ENCODE measurements around the gene TRAPPC3.

TRAPPC3 gene

DNA sequence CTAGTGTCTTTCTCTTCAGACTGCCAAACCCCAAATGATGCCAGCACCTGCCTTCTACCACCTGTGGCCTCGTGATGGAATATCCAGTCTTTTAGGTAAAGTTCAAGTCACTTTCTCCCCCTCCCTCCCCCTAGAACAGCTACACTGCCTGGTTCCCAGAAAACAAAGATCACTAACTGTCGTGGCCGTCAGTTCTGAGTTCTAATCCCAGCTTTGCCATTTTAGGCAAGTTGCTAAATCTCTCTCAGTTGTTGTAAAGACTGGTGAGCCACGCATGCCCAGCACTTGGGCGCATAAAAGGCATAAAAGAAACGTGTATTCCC lies 648 bp upstream of the TRAPPC3 start:
- Mint-ChIP-seq H3K4me3 (peak overlapping the region; percentile 97), H3K9me3 (no peaks in the 10 kb centered on the region), H3K27ac (peak overlapping the region; percentile 97), H3K4me1 (ENCODE audit: low read depth) (peaks cover 74% of the 10 kb centered on the region), H3K36me3 (ENCODE audit: low read depth) (peaks cover 11% of the 10 kb centered on the region), H3K27me3 (no peaks in the 10 kb centered on the region)

DNA sequence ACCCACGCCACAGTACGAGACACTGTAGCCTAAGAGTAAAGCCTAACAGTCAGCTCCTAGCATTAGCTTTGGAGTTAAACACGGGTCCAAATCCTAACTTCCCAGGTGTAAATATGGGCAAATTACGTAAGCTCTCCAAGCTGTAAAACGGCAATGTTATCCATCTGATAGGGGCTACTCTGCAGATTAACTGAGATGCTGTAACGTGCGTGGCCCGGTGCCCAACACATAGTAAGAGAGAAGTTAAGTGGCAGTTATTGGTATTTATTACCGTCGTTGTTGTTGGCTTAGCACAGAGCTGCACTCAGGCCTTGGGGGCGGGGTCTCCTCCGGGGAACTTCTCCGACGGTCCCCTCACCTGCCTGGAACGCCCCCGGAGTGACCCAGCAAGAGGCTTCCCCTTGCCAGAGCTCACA lies 457 bp downstream of the TRAPPC3 start:
- Mint-ChIP-seq H3K4me3 (peak overlapping the region; percentile 97), H3K36me3 (ENCODE audit: low read depth) (peaks cover 11% of the 10 kb centered on the region), H3K9me3 (no peaks in the 10 kb centered on the region), H3K27ac (peak overlapping the region; percentile 97), H3K27me3 (no peaks in the 10 kb centered on the region), H3K4me1 (ENCODE audit: low read depth) (peaks cover 69% of the 10 kb centered on the region)

DNA sequence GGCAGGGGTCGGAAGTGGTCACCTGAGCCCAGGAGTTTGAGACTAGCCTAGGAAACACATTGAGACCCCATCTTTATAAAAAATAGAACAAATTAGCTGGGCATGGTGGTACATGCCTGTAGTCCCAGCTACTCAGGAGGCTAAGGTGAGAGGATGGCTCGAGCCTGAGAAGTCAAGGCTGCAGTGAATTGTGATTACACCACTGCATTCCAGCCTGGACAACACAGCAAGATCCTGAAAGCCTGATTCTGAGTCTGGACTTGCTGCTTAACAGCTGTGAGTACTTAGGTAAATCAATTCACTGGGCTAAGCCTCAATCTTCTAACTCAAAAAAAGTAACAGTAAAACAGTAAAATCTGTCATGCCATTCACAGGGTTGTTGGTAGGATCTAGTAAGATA lies 4.9 kb downstream of the TRAPPC3 start:
- H3K9me3 Mint-ChIP-seq = no peaks in the 10 kb centered on the region
- H3K27ac Mint-ChIP-seq = no peak overlapping the region
- H3K36me3 Mint-ChIP-seq (ENCODE audit: low read depth) = peaks cover 29% of the 10 kb centered on the region
- H3K4me1 Mint-ChIP-seq (ENCODE audit: low read depth) = peaks cover 59% of the 10 kb centered on the region
- H3K4me3 Mint-ChIP-seq = no peak overlapping the region
- no peaks in the 10 kb centered on the region for H3K27me3 Mint-ChIP-seq

DNA sequence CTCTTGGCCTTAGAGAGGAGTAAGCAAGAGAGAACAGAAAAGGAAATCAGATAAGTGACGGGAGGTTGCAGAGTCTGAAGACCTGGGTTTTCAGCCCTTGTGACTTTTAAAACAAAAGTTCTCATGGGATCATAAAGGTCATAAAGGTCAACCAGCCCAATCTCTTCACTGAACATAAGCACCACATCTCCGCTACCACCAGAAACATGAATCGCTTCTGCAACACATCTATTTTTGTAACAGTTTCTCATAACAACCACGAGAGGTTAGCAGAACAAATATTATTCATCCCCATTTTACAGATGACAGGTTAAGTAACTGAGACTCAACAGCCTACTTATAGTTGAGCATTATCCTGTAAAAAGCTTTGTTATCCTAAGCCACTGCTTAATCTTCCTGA lies 5.9 kb downstream of the TRAPPC3 start:
- Mint-ChIP-seq H3K36me3 (ENCODE audit: low read depth) (peaks cover 35% of the 10 kb centered on the region), H3K27me3 (no peaks in the 10 kb centered on the region), H3K9me3 (no peaks in the 10 kb centered on the region), H3K4me1 (ENCODE audit: low read depth) (peaks cover 50% of the 10 kb centered on the region), H3K4me3 (no peak overlapping the region), H3K27ac (no peak overlapping the region)

DNA sequence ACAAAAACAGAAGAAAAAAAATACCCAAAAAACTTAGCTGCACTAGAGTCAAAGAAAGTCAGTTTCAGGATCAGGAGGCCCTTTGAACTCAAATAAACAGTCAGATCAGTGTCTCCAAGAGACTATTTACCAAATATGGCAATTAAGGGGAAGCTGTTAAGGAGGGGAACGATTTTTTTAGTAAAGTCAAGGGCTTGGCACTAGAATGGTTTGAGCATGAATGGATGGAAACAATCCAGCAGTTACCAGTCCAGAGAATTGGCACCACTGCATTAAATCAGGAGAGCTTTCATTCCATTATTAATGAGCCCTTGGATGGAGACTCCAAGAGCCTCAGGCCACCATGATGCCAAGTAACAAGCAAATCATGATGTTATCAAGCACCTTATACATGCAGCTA lies 7.2 kb downstream of the TRAPPC3 start:
- H3K9me3 Mint-ChIP-seq = no peaks in the 10 kb centered on the region
- H3K4me3 Mint-ChIP-seq = no peak overlapping the region
- no peak overlapping the region for H3K27ac Mint-ChIP-seq
- H3K4me1 Mint-ChIP-seq (ENCODE audit: low read depth) = peaks cover 41% of the 10 kb centered on the region
- no peaks in the 10 kb centered on the region for H3K27me3 Mint-ChIP-seq
- peaks cover 35% of the 10 kb centered on the region for H3K36me3 Mint-ChIP-seq (ENCODE audit: low read depth)

GRCh38 chr1:36139521-36139920 lies 9.8 kb downstream of the TRAPPC3 start:
- Mint-ChIP-seq H3K4me1 (ENCODE audit: low read depth) (peaks cover 37% of the 10 kb centered on the region), H3K27ac (no peak overlapping the region), H3K4me3 (no peak overlapping the region), H3K9me3 (no peaks in the 10 kb centered on the region), H3K36me3 (ENCODE audit: low read depth) (peaks cover 30% of the 10 kb centered on the region), H3K27me3 (no peaks in the 10 kb centered on the region)

GRCh38 chr1:36137776-36138175 lies 11.5 kb downstream of the TRAPPC3 start:
- no peak overlapping the region for H3K4me3 Mint-ChIP-seq
- H3K27me3 Mint-ChIP-seq = no peaks in the 10 kb centered on the region
- no peaks in the 10 kb centered on the region for H3K9me3 Mint-ChIP-seq
- H3K27ac Mint-ChIP-seq = no peak overlapping the region
- H3K36me3 Mint-ChIP-seq (ENCODE audit: low read depth) = peaks cover 30% of the 10 kb centered on the region
- peaks cover 27% of the 10 kb centered on the region for H3K4me1 Mint-ChIP-seq (ENCODE audit: low read depth)

- no peaks in the 10 kb centered on the region for H3K27me3 Mint-ChIP-seq
- no peaks in the 10 kb centered on the region for H3K9me3 Mint-ChIP-seq
- no peak overlapping the region for H3K4me3 Mint-ChIP-seq
- H3K36me3 Mint-ChIP-seq (ENCODE audit: low read depth) = peaks cover 28% of the 10 kb centered on the region
- no peak overlapping the region for H3K27ac Mint-ChIP-seq
- H3K4me1 Mint-ChIP-seq (ENCODE audit: low read depth) = peaks cover 23% of the 10 kb centered on the region
These were observed 12.1 kb downstream of the TRAPPC3 start for GRCh38 chr1:36137226-36137625.

GRCh38 chr1:36136535-36136934 lies 12.8 kb downstream of the TRAPPC3 start:
- Mint-ChIP-seq H3K9me3 (no peaks in the 10 kb centered on the region), H3K27ac (no peak overlapping the region), H3K36me3 (ENCODE audit: low read depth) (peaks cover 23% of the 10 kb centered on the region), H3K4me3 (no peak overlapping the region), H3K4me1 (ENCODE audit: low read depth) (peaks cover 18% of the 10 kb centered on the region), H3K27me3 (no peaks in the 10 kb centered on the region)

DNA sequence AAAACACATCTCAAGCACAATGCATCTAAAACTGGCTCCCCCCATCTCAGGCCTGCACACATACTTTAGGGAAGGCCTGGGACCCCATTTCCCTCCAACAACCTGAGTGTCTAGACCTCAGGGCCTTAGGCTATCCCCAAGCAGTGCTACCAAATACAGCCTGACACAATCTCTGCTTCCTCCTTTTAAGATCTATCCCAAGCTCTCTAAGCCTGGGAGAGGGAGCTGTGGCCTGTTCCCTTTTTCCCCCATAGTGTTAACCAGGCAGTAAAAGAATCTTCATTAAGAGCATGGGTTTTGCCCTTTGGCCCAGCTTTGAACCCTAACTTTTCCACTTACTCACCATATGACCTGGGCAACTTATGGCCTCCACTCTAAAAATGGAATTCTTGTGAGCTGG lies 13.5 kb downstream of the TRAPPC3 start:
- Mint-ChIP-seq H3K36me3 (ENCODE audit: low read depth) (peaks cover 23% of the 10 kb centered on the region), H3K27ac (no peak overlapping the region), H3K9me3 (no peaks in the 10 kb centered on the region), H3K4me3 (no peak overlapping the region), H3K27me3 (no peaks in the 10 kb centered on the region), H3K4me1 (ENCODE audit: low read depth) (peaks cover 10% of the 10 kb centered on the region)

GRCh38 chr1:36135330-36135667 lies 14.0 kb downstream of the TRAPPC3 start:
- peaks cover 20% of the 10 kb centered on the region for H3K36me3 Mint-ChIP-seq (ENCODE audit: low read depth)
- no peak overlapping the region for H3K27ac Mint-ChIP-seq
- no peaks in the 10 kb centered on the region for H3K9me3 Mint-ChIP-seq
- H3K4me3 Mint-ChIP-seq = no peak overlapping the region
- H3K4me1 Mint-ChIP-seq (ENCODE audit: low read depth) = peaks cover 5% of the 10 kb centered on the region
- no peaks in the 10 kb centered on the region for H3K27me3 Mint-ChIP-seq

GRCh38 chr1:36134505-36135329 lies 14.6 kb downstream of the TRAPPC3 start:
- H3K27me3 Mint-ChIP-seq = no peaks in the 10 kb centered on the region
- H3K4me1 Mint-ChIP-seq (ENCODE audit: low read depth) = peaks cover 3% of the 10 kb centered on the region
- H3K9me3 Mint-ChIP-seq = no peaks in the 10 kb centered on the region
- H3K36me3 Mint-ChIP-seq (ENCODE audit: low read depth) = peaks cover 15% of the 10 kb centered on the region
- H3K4me3 Mint-ChIP-seq = no peak overlapping the region
- H3K27ac Mint-ChIP-seq = no peak overlapping the region

DNA sequence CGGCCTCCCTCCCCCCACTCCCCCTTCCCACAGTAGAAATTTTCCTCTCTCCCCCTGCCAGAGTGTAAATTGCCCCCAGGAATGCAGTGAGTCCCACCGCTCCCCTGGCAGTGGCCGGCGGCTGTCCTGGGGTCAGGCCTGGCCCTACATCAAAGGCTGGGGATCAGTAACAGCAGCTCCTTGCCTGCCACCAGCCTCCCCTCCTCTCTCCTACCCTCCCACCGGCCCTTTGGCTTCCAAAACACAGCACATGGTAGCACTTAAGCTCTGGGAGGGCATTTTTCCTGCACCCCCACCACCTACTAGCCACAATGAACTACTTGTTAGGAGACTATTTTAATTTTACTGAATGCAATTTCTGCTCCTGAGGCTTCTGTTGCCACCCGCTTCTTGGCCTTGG lies 15.3 kb downstream of the TRAPPC3 start:
- H3K9me3 Mint-ChIP-seq = no peaks in the 10 kb centered on the region
- H3K36me3 Mint-ChIP-seq (ENCODE audit: low read depth) = peaks cover 10% of the 10 kb centered on the region
- H3K27ac Mint-ChIP-seq = no peak overlapping the region
- no peaks in the 10 kb centered on the region for H3K27me3 Mint-ChIP-seq
- H3K4me1 Mint-ChIP-seq (ENCODE audit: low read depth) = peaks cover 3% of the 10 kb centered on the region
- H3K4me3 Mint-ChIP-seq = no peak overlapping the region

DNA sequence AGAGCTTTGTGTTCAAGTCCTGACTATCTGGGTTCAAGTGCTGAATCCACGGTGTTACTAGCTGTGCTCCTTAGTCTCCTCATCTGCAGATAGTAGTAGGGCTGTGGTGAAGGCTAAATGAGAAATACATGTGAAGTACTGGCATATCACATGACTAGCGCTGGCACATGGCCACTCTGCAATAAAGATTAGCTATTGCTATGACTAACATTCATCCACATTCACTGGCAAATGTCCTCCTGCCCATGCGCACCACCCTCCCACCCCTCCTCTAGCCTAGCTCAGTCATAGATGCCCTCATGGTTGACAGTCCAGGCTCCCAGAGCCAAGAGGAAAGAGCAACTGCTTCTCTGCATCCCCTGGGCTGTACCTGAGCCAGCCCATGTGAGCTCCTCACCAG lies 15.8 kb downstream of the TRAPPC3 start:
- H3K27me3 Mint-ChIP-seq = no peaks in the 10 kb centered on the region
- H3K36me3 Mint-ChIP-seq (ENCODE audit: low read depth) = peaks cover 7% of the 10 kb centered on the region
- H3K4me3 Mint-ChIP-seq = no peak overlapping the region
- no peaks in the 10 kb centered on the region for H3K9me3 Mint-ChIP-seq
- no peak overlapping the region for H3K27ac Mint-ChIP-seq
- peaks cover 3% of the 10 kb centered on the region for H3K4me1 Mint-ChIP-seq (ENCODE audit: low read depth)

GRCh38 chr1:36132029-36132428 lies 17.3 kb downstream of the TRAPPC3 start:
- no peaks in the 10 kb centered on the region for H3K36me3 Mint-ChIP-seq (ENCODE audit: low read depth)
- peaks cover 3% of the 10 kb centered on the region for H3K4me1 Mint-ChIP-seq (ENCODE audit: low read depth)
- no peaks in the 10 kb centered on the region for H3K27me3 Mint-ChIP-seq
- no peaks in the 10 kb centered on the region for H3K9me3 Mint-ChIP-seq
- no peak overlapping the region for H3K4me3 Mint-ChIP-seq
- no peak overlapping the region for H3K27ac Mint-ChIP-seq

DNA sequence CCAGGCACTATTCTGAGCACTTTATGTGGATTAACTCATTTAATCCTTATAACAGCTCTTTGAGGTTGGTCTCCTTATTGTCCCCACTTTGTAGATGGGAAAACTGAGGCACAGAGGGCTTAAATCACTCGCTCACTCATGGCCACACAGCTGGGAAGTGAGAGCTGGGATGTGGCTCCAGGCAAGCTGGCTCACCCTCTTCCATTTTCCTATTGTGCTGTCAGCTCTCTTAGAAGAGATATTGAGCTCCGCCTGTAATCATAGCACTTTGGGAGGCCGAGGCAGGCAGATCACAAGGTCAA lies 20.4 kb downstream of the TRAPPC3 start:
- H3K27ac Mint-ChIP-seq = no peak overlapping the region
- no peaks in the 10 kb centered on the region for H3K9me3 Mint-ChIP-seq
- H3K4me1 Mint-ChIP-seq (ENCODE audit: low read depth) = peaks cover 16% of the 10 kb centered on the region
- H3K4me3 Mint-ChIP-seq = no peak overlapping the region
- H3K27me3 Mint-ChIP-seq = peaks cover 17% of the 10 kb centered on the region
- no peaks in the 10 kb centered on the region for H3K36me3 Mint-ChIP-seq (ENCODE audit: low read depth)
